Mucosa of descending colon (tissue), 3 donors: ENCODE measurements around the gene CADPS. TPM values are rescaled to one million over a fixed set of nuclear protein-coding genes. Genes with fewer than 3 reads are reported as not detected.

ENCODE experiments used
- ATAC-seq: fragments of 200-7000 bp; cut with Tn5 transposase; one replicate; pipeline ENCODE4 v1.9.1; 2020; ENCODE audit warnings: mild to moderate bottlenecking, moderate library complexity
- DNase-seq, 3 donors: peaks; one replicate each; pipeline ENCODE4 v3.0.0-alpha.2; 2020
- H3K36me3 ChIP-seq: fragments of 200-600 bp; one replicate; pipeline ENCODE4 v1.8.0; 2021; ENCODE audit warnings: low read depth, mild to moderate bottlenecking
- H3K4me1 ChIP-seq: fragments of 200-600 bp; one replicate; pipeline ENCODE4 v1.8.0; 2021; ENCODE audit warnings: low read depth, mild to moderate bottlenecking
- H3K4me3 ChIP-seq: fragments of 200-600 bp; one replicate; pipeline ENCODE4 v1.8.0; 2021; ENCODE audit warnings: mild to moderate bottlenecking
- H3K9me3 ChIP-seq: fragments of 200-600 bp; one replicate; pipeline ENCODE4 v1.8.0; 2021; ENCODE audit warnings: mild to moderate bottlenecking
- CTCF ChIP-seq: fragments of 200-600 bp; IDR thresholded peaks from one replicate; pipeline ENCODE4 v1.8.0; 2022; ENCODE audit warnings: antibody characterized with exemption, mild to moderate bottlenecking
- intact Hi-C, 2 donors: fragments of 100-400 bp; cut with DNase I in 1 of 2; cut with micrococcal nuclease in 1 of 2; formaldehyde crosslinking; loops; one replicate each; pipeline versions ENCODE4 v1.11.0 to v1.11.1; 2022; cut with DNase I, micrococcal nuclease
- total RNA-seq, 3 donors: library from RNA; stranded (reverse); fragmentation: NEBNext Ultra II Directional in 2 of 3; extraction: Animal tissue kit (Norgen Biotek cat#: 25700) in 2 of 3; gene quantifications; one replicate each; pipeline versions ENCODE4 v1.2.1 to v1.2.4, GENCODE V29; 2021 to 2023
- donor health status: DM: no; HTN: no; CAD: no; lungs with moderate emphysema.
- donor health status: DM: no; HTN: no; CAD: no.
- donor health status: DM: no; HTN: yes; CAD: no.

CADPS gene
- total RNA-seq, 3 donors from 2014 or later: 3.7 to 6.2 (median 6.1) TPM

- Histone ChIP-seq H3K4me1 (no peaks in the 10 kb centered on the region), H3K4me3 (no peak overlapping the region), H3K36me3 (no peaks in the 10 kb centered on the region), H3K9me3 (no peaks in the 10 kb centered on the region)
- DNase-seq (no peak), ATAC-seq (no peak)
- intact Hi-C loops: no loop called here
- TF ChIP-seq CTCF: no peak
Measured at GRCh38 chr3:62718515-62719320, 156.5 kb downstream of the CADPS start.

GRCh38 chr3:62718011-62718410, 157.2 kb downstream of the CADPS start:
- H3K4me1 ChIP-seq: no peaks in the 10 kb centered on the region
- no peak overlapping the region for H3K4me3 ChIP-seq
- no peak for DNase-seq
- H3K36me3 ChIP-seq: no peaks in the 10 kb centered on the region
- intact Hi-C loops: no loop called here
- no peak for TF ChIP-seq CTCF
- no peaks in the 10 kb centered on the region for H3K9me3 ChIP-seq
- ATAC-seq: no peak

GRCh38 chr3:62712746-62713145, 162.5 kb downstream of the CADPS start:
- intact Hi-C loops: no loop called here
- ATAC-seq: no peak
- no peaks in the 10 kb centered on the region for H3K36me3 ChIP-seq
- no peak for TF ChIP-seq CTCF
- H3K9me3 ChIP-seq: no peaks in the 10 kb centered on the region
- H3K4me1 ChIP-seq: peaks cover 5% of the 10 kb centered on the region
- DNase-seq: no peak
- H3K4me3 ChIP-seq: no peak overlapping the region

GRCh38 chr3:62710751-62711150, 164.5 kb downstream of the CADPS start:
- TF ChIP-seq CTCF: no peak
- no peak overlapping the region for H3K4me3 ChIP-seq
- H3K36me3 ChIP-seq: no peaks in the 10 kb centered on the region
- intact Hi-C loops: no loop called here
- H3K4me1 ChIP-seq: peaks cover 5% of the 10 kb centered on the region
- DNase-seq (no peak), ATAC-seq (no peak)
- no peaks in the 10 kb centered on the region for H3K9me3 ChIP-seq

GRCh38 chr3:62708638-62709373, 166.4 kb downstream of the CADPS start:
- no peak for TF ChIP-seq CTCF
- intact Hi-C loops: no loop called here
- peak; percentile 46 for ATAC-seq
- Histone ChIP-seq H3K4me1 (peaks cover 5% of the 10 kb centered on the region), H3K9me3 (no peaks in the 10 kb centered on the region), H3K4me3 (no peak overlapping the region), H3K36me3 (no peaks in the 10 kb centered on the region)
- peak in 1 of 3 donors; percentile 4 for DNase-seq
